WTC11 (cell line): ENCODE results near the gene PAM16.

Experiments used
- CREB1 ChIP-seq: sonication (generic); formaldehyde crosslinking; IDR thresholded peaks from 2 replicates; pipeline ENCODE4 v1.8.0; 2023; ENCODE audit warnings: mild to moderate bottlenecking, missing genetic modification reagents
- CTCF ChIP-seq: fragments of 200-600 bp; IDR thresholded peaks from 2 replicates; pipeline ENCODE4 v1.8.0; 2022; ENCODE audit warnings: antibody characterized with exemption
- E2F1 ChIP-seq: sonication (generic); formaldehyde crosslinking; IDR thresholded peaks from 2 replicates; pipeline ENCODE4 v1.8.0; 2022; ENCODE audit warnings: mild to moderate bottlenecking, missing genetic modification reagents
- E2F5 ChIP-seq: sonication (generic); formaldehyde crosslinking; IDR thresholded peaks from 2 replicates; pipeline ENCODE4 v1.8.1; 2022; ENCODE audit warnings: mild to moderate bottlenecking, moderate library complexity, missing genetic modification reagents
- ESRRA ChIP-seq: sonication (generic); formaldehyde crosslinking; IDR thresholded peaks from 2 replicates; pipeline ENCODE4 v1.8.1; 2022; ENCODE audit warnings: mild to moderate bottlenecking, missing genetic modification reagents, borderline replicate concordance
- ETV6 ChIP-seq: sonication (generic); formaldehyde crosslinking; IDR thresholded peaks from 2 replicates; pipeline ENCODE4 v1.8.1; 2022; ENCODE audit warnings: mild to moderate bottlenecking, missing genetic modification reagents
- FOXJ3 ChIP-seq: sonication (generic); formaldehyde crosslinking; IDR thresholded peaks from 2 replicates; pipeline ENCODE4 v1.9.0; 2021; ENCODE audit warnings: missing genetic modification reagents, mild to moderate bottlenecking, borderline replicate concordance
- MYBL2 ChIP-seq: sonication (generic); formaldehyde crosslinking; IDR thresholded peaks from 2 replicates; pipeline ENCODE4 v1.8.1; 2023; ENCODE audit warnings: mild to moderate bottlenecking, moderate library complexity, missing genetic modification reagents
- RORB ChIP-seq: fragments of 250-450 bp; sonication (Bioruptor Pico); IDR thresholded peaks from 2 replicates; pipeline ENCODE4 v1.9.0; 2021; ENCODE audit warnings: mild to moderate bottlenecking
- TEAD4 ChIP-seq: sonication (generic); formaldehyde crosslinking; IDR thresholded peaks from 2 replicates; pipeline ENCODE4 v1.8.0; 2022; ENCODE audit warnings: mild to moderate bottlenecking, missing genetic modification reagents
- ZNF263 ChIP-seq: sonication (generic); formaldehyde crosslinking; IDR thresholded peaks from 2 replicates; pipeline ENCODE4 v1.8.1; 2022; ENCODE audit warnings: low read depth, mild to moderate bottlenecking, moderate library complexity, missing genetic modification reagents

DNA sequence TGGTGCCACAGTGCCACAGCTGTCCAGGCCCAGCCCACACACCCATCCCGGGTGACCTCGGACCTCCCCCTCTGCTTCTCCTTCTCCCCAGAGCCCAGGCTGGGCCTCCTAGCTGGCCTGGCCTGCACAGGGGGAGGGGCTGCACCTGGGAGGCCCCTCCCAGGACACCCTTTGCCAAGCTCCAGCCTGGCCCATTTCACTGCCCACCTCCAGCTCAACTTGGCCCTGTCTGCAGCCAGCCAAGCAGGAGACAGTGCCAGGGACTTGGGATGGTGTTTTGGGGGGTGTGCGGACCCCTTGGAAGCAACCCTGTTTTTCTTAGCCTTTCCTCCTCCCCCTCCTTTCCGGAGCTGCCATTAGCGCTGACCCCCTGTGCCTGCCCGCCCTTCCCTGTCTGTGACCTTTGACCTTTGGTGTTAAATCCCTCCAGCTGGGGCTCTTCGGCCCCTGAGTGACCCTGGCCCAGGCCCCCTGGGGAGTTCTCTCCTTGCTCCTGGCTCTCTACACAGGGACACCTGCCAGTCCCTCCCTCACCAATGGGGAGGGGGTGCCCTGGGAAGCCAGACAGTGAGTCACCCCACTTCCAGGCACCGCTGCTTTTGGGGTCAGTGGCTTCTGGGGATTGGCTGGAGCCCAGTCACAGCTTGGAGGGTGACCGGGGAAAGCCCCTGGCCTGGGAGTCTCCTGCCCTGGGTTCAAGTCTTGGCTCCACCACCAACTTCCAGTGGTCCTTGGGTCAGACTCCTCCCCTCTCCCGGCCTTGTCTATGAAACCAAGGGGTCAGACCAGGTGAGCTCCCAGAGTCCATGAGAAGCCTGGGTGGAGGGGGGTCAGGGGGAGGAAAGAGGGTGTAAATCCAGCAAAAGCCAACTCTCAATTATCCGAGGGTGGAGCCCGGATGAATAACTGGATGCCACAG is 33.3 kb downstream of the PAM16 start:
- no peak for TF ChIP-seq ZNF263 (CRISPR knock-in tag)
- no peak for TF ChIP-seq ESRRA (CRISPR knock-in tag)
- TF ChIP-seq TEAD4 (CRISPR knock-in tag): no peak
- no peak for TF ChIP-seq E2F5 (CRISPR knock-in tag)
- TF ChIP-seq RORB: no peak
- no peak for TF ChIP-seq CREB1 (CRISPR knock-in tag)
- no peak for TF ChIP-seq E2F1 (CRISPR knock-in tag)
- TF ChIP-seq CTCF: no peak
- no peak for TF ChIP-seq ETV6 (CRISPR knock-in tag)
- no peak for TF ChIP-seq FOXJ3 (CRISPR knock-in tag)
- no peak for TF ChIP-seq MYBL2 (CRISPR knock-in tag)
